ENCODE measurements around the gene OXTR. TPM values are rescaled to one million over a fixed set of nuclear protein-coding genes. Genes with fewer than 3 reads are reported as not detected.

OXTR gene
- total RNA-seq, 1 donor from 2014 or later: 4.1 TPM

- H3K27ac Mint-ChIP-seq: no peak overlapping the region
- H3K27me3 Mint-ChIP-seq: peaks cover 69% of the 10 kb centered on the region
- DNase-seq (ENCODE audit: extremely low spot score, unreplicated experiment): no peak
- H3K36me3 Mint-ChIP-seq: no peaks in the 10 kb centered on the region
- H3K9me3 Mint-ChIP-seq: no peaks in the 10 kb centered on the region
- peak overlapping the region; percentile 85 for H3K4me3 Mint-ChIP-seq
- no peak for TF ChIP-seq CTCF (conservative IDR thresholded peaks at IDR 0.05)
- H3K4me1 Mint-ChIP-seq (ENCODE audit: unreplicated experiment): peaks cover 11% of the 10 kb centered on the region
Observed at GRCh38 chr3:8767667-8768363, 1.6 kb downstream of the OXTR start.

GRCh38 chr3:8767256-8767666, 2.2 kb downstream of the OXTR start:
- Mint-ChIP-seq H3K4me1 (ENCODE audit: unreplicated experiment) (peaks cover 11% of the 10 kb centered on the region), H3K27me3 (peaks cover 69% of the 10 kb centered on the region), H3K9me3 (no peaks in the 10 kb centered on the region), H3K4me3 (no peak overlapping the region), H3K36me3 (no peaks in the 10 kb centered on the region), H3K27ac (no peak overlapping the region)
- no peak for DNase-seq (ENCODE audit: extremely low spot score, unreplicated experiment)
- TF ChIP-seq CTCF (conservative IDR thresholded peaks at IDR 0.05): no peak

GRCh38 chr3:8766148-8766547, 3.3 kb downstream of the OXTR start:
- Mint-ChIP-seq H3K27ac (no peak overlapping the region), H3K27me3 (peaks cover 63% of the 10 kb centered on the region), H3K9me3 (no peaks in the 10 kb centered on the region), H3K4me1 (ENCODE audit: unreplicated experiment) (peaks cover 11% of the 10 kb centered on the region), H3K4me3 (no peak overlapping the region), H3K36me3 (no peaks in the 10 kb centered on the region)
- TF ChIP-seq CTCF (conservative IDR thresholded peaks at IDR 0.05): no peak
- DNase-seq (ENCODE audit: extremely low spot score, unreplicated experiment): no peak

- Mint-ChIP-seq H3K4me3 (no peak overlapping the region), H3K27me3 (peaks cover 57% of the 10 kb centered on the region), H3K36me3 (no peaks in the 10 kb centered on the region), H3K9me3 (no peaks in the 10 kb centered on the region), H3K4me1 (ENCODE audit: unreplicated experiment) (peaks cover 11% of the 10 kb centered on the region), H3K27ac (no peak overlapping the region)
- DNase-seq (ENCODE audit: extremely low spot score, unreplicated experiment): no peak
- no peak for TF ChIP-seq CTCF (conservative IDR thresholded peaks at IDR 0.05)
Observed at GRCh38 chr3:8765528-8765927, 3.9 kb downstream of the OXTR start.

- no peak overlapping the region for H3K4me3 Mint-ChIP-seq
- H3K4me1 Mint-ChIP-seq (ENCODE audit: unreplicated experiment): peaks cover 8% of the 10 kb centered on the region
- no peaks in the 10 kb centered on the region for H3K36me3 Mint-ChIP-seq
- no peaks in the 10 kb centered on the region for H3K9me3 Mint-ChIP-seq
- H3K27ac Mint-ChIP-seq: no peak overlapping the region
- DNase-seq (ENCODE audit: extremely low spot score, unreplicated experiment): no peak
- H3K27me3 Mint-ChIP-seq: peaks cover 47% of the 10 kb centered on the region
- no peak for TF ChIP-seq CTCF (conservative IDR thresholded peaks at IDR 0.05)
Observed at GRCh38 chr3:8764528-8764927, 4.9 kb downstream of the OXTR start.

All from type B pancreatic cell (in vitro differentiated cells).